Measurements from ENCODE around the gene CDC42BPA. TPM values are rescaled to one million over a fixed set of nuclear protein-coding genes. Genes with fewer than 3 reads are reported as not detected.

Gene CDC42BPA
- total RNA-seq, 1 experiment from 2014 or later: 102 TPM

DNA sequence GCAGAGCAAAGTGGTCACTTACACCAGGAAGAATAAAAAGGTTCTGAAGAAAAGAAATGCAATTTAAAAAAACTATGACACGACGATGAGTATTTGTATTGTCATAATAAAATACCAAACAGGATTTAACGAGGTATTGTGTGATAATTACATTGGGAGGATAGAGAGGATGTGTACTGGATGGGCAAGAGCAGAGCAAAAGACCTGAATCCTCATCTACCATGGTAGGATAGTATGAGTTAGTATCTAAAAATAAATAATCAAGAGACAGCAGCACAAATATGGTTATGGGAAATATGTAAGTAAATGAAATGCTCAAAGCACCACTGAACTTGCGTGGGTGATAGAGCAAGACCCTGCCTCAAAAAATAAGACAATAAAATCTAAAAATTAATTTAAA, 162.6 kb downstream of the CDC42BPA start:
- no TSS peak for BruUV-seq (replicated peaks)
- H3K27me3 Mint-ChIP-seq (ENCODE audit: insufficient read depth, unreplicated experiment): no peaks in the 10 kb centered on the region
- peaks cover 5% of the 10 kb centered on the region for H3K4me1 Mint-ChIP-seq (ENCODE audit: insufficient read depth, unreplicated experiment)
- CTCF ChIA-PET: no interaction called here
- H3K36me3 Mint-ChIP-seq (ENCODE audit: insufficient read depth, unreplicated experiment): peaks cover 36% of the 10 kb centered on the region
- TF ChIP-seq, protein P1, sequence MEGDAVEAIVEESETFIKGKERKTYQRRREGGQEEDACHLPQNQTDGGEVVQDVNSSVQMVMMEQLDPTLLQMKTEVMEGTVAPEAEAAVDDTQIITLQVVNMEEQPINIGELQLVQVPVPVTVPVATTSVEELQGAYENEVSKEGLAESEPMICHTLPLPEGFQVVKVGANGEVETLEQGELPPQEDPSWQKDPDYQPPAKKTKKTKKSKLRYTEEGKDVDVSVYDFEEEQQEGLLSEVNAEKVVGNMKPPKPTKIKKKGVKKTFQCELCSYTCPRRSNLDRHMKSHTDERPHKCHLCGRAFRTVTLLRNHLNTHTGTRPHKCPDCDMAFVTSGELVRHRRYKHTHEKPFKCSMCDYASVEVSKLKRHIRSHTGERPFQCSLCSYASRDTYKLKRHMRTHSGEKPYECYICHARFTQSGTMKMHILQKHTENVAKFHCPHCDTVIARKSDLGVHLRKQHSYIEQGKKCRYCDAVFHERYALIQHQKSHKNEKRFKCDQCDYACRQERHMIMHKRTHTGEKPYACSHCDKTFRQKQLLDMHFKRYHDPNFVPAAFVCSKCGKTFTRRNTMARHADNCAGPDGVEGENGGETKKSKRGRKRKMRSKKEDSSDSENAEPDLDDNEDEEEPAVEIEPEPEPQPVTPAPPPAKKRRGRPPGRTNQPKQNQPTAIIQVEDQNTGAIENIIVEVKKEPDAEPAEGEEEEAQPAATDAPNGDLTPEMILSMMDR (IDR thresholded peaks at IDR 0.05; ENCODE audit: unreplicated experiment): no peak
- no peak for DNase-seq (ENCODE audit: unreplicated experiment)
- H3K4me3 Mint-ChIP-seq (ENCODE audit: unreplicated experiment): no peak overlapping the region
- POLR2A ChIA-PET: no interaction called here
- peaks cover 8% of the 10 kb centered on the region for H3K9me3 Mint-ChIP-seq (ENCODE audit: unreplicated experiment)
- intact Hi-C loops (cut with micrococcal nuclease): no loop called here
- H3K27ac Mint-ChIP-seq (ENCODE audit: low read depth, unreplicated experiment): no peak overlapping the region

DNA sequence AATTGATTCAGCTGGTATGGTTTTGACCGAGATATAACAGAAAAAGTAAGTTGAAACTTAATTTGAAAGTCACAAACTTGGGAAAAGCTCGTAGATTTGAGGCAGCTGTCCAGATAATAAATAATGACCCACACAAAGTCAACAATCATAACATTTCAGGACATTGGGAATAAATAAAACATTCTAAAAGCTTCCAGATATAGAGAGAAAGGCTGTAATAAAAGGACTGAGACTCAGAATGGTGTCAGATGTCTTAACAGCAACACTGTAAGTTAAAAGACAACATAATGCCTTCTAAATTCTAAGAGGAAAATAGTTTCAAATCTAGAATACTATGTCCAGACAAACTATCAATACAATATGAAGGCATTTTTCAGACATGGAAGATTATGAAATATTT, 163.3 kb downstream of the CDC42BPA start:
- Mint-ChIP-seq H3K27me3 (ENCODE audit: insufficient read depth, unreplicated experiment) (no peaks in the 10 kb centered on the region), H3K9me3 (ENCODE audit: unreplicated experiment) (peaks cover 8% of the 10 kb centered on the region), H3K4me1 (ENCODE audit: insufficient read depth, unreplicated experiment) (peaks cover 5% of the 10 kb centered on the region), H3K36me3 (ENCODE audit: insufficient read depth, unreplicated experiment) (peaks cover 29% of the 10 kb centered on the region), H3K27ac (ENCODE audit: low read depth, unreplicated experiment) (no peak overlapping the region), H3K4me3 (ENCODE audit: unreplicated experiment) (no peak overlapping the region)
- TF ChIP-seq, protein P1 (IDR thresholded peaks at IDR 0.05; ENCODE audit: unreplicated experiment): no peak
- POLR2A ChIA-PET: interaction anchor here (1.5 to 1.8 kb wide), 2 partner anchors 9 to 10 kb away, joined by 4 to 5 read pairs; no protein-coding TSS in a partner anchor
- BruUV-seq (replicated peaks): no TSS peak
- intact Hi-C loops (cut with micrococcal nuclease): no loop called here
- DNase-seq (ENCODE audit: unreplicated experiment): no peak
- CTCF ChIA-PET: no interaction called here

DNA sequence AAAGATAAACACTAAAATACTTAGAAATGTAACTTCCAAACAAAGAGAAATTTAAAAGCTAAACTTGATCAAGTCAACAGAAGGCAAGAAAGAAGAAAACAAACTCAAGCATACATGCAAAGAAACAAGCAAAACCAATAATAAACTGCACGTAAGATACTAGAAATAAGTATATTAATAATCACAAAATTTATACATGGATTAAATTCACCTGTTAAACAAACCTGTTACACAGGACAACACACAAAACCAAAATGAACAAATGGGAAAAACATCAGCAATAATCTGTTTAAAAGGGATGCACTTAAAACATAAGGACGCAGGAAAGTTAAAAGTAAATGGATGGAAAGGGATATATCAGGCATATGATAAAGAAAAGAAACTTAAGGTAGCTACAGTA, 165.8 kb downstream of the CDC42BPA start:
- POLR2A ChIA-PET: interaction anchor here (0.6 to 0.8 kb wide), 4 partner anchors 8 to 167 kb away, joined by 3 to 4 read pairs (median 4); no protein-coding TSS in a partner anchor
- H3K9me3 Mint-ChIP-seq (ENCODE audit: unreplicated experiment): peaks cover 3% of the 10 kb centered on the region
- peaks cover 17% of the 10 kb centered on the region for H3K36me3 Mint-ChIP-seq (ENCODE audit: insufficient read depth, unreplicated experiment)
- no peaks in the 10 kb centered on the region for H3K27me3 Mint-ChIP-seq (ENCODE audit: insufficient read depth, unreplicated experiment)
- intact Hi-C loops (cut with micrococcal nuclease): no loop called here
- H3K4me3 Mint-ChIP-seq (ENCODE audit: unreplicated experiment): no peak overlapping the region
- DNase-seq (ENCODE audit: unreplicated experiment): no peak
- CTCF ChIA-PET: no interaction called here
- no peak overlapping the region for H3K27ac Mint-ChIP-seq (ENCODE audit: low read depth, unreplicated experiment)
- TF ChIP-seq, protein P1 (IDR thresholded peaks at IDR 0.05; ENCODE audit: unreplicated experiment): no peak
- H3K4me1 Mint-ChIP-seq (ENCODE audit: insufficient read depth, unreplicated experiment): peaks cover 11% of the 10 kb centered on the region
- BruUV-seq (replicated peaks): no TSS peak

DNA sequence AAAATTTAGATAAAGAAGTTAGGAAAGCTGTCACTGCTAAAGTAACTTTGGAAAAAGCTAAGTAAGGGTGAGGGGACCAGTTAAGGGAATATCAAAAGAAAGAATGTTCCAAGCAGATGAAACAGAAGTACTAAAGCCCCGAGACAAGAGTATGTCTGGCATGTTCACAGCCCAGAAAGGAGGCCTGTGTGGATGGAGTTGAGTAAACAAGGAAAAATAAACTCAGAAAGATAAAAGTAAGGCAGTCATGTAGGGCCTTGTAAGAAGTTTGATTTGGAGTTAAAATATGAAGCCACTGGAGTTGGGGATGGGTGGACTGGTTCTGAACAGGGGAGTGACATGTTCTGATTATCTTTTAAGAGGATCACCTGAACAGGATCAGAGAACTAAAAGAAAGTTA, 177.9 kb downstream of the CDC42BPA start:
- Mint-ChIP-seq H3K27me3 (ENCODE audit: insufficient read depth, unreplicated experiment) (no peaks in the 10 kb centered on the region), H3K4me3 (ENCODE audit: unreplicated experiment) (no peak overlapping the region), H3K36me3 (ENCODE audit: insufficient read depth, unreplicated experiment) (peaks cover 19% of the 10 kb centered on the region), H3K4me1 (ENCODE audit: insufficient read depth, unreplicated experiment) (peaks cover 6% of the 10 kb centered on the region), H3K27ac (ENCODE audit: low read depth, unreplicated experiment) (no peak overlapping the region), H3K9me3 (ENCODE audit: unreplicated experiment) (no peaks in the 10 kb centered on the region)
- BruUV-seq (replicated peaks): no TSS peak
- TF ChIP-seq, protein P1 (IDR thresholded peaks at IDR 0.05; ENCODE audit: unreplicated experiment): no peak
- CTCF ChIA-PET: interaction anchor here (1.1 kb wide), 1 partner anchor 296 kb away, joined by 3 read pairs; no protein-coding TSS in a partner anchor
- intact Hi-C loops (cut with micrococcal nuclease): no loop called here
- no peak for DNase-seq (ENCODE audit: unreplicated experiment)
- POLR2A ChIA-PET: interaction anchor here (0.7 to 1.4 kb wide), 3 partner anchors 11 to 21 kb away, joined by 3 to 6 read pairs (median 4); no protein-coding TSS in a partner anchor
